H1 (cell line): Measurements from ENCODE around the gene RBBP8. TPM values are rescaled to one million over a fixed set of nuclear protein-coding genes. Genes with fewer than 3 reads are reported as not detected.

Experiments
- KDM4A ChIP-seq: IDR thresholded peaks from one replicate; pipeline ENCODE4 v1.7.1; 2012; ENCODE audit warnings: low read depth, mild to moderate bottlenecking, moderate library complexity, low read length, inconsistent platforms; ENCODE audit not compliant: severe bottlenecking
- KDM5A ChIP-seq: fragments of 200-600 bp; IDR thresholded peaks from 2 replicates; pipeline ENCODE4 v1.7.1; 2012; ENCODE audit warnings: mild to moderate bottlenecking, low read length, inconsistent platforms, mixed read lengths
- SUZ12 ChIP-seq: fragments of 200-600 bp; sonication (generic); IDR thresholded peaks from 2 replicates; pipeline ENCODE4 v1.6.1; 2012; ENCODE audit warnings: mild to moderate bottlenecking, inconsistent platforms, low read length, moderate library complexity, mixed read lengths
- polyA plus RNA-seq, 7 experiments: library from polyadenylated mRNA; depleted of rRNA in 3 of 7; stranded (reverse) in 5 of 7; unstranded in 2 of 7; fragments of >200 nt in 5 of 7; fragments of 200-250 nt in 2 of 7; gene quantifications; 1 replicate in 5 of 7; 2 replicates in 1 of 7; 4 replicates in 1 of 7; pipeline versions ENCODE4 v1.2.1 to v1.2.3, GENCODE V29; 2011 to 2013; ENCODE audit warnings: missing spikeins in 2 of 7, mixed read lengths in 2 of 7
- total RNA-seq: library from RNA; stranded (reverse); fragmentation: NEBNext Ultra II Directional; extraction: Animal tissue kit (Norgen Biotek cat#: 25700); gene quantifications from 2 replicates; pipeline ENCODE4 v1.2.1, GENCODE V29; 2021

RBBP8 gene
- total and polyA plus RNA-seq, 2 of the 8 experiments (the other 6 are each of a cell fraction or from before 2014, with no cell fraction given), result 16.1 to 65.8 TPM

- TF ChIP-seq KDM5A, result no peak
- no peak for TF ChIP-seq KDM4A
- TF ChIP-seq SUZ12, result no peak
These were observed 28.0 kb downstream of the RBBP8 start (continued) for GRCh38 chr18:22961156-22961555.
